Astrocyte of the cerebellum (primary cell): Measurements from ENCODE around the gene NEDD1.

Experiments used
- DNase-seq: peaks from one replicate; pipeline ENCODE4 v3.0.0-alpha.2; 2011; ENCODE audit warnings: low read depth
- H3K4me3 ChIP-seq: 2 replicates; pipeline ENCODE4 v1.5.1; 2011; ENCODE audit warnings: mild to moderate bottlenecking, low read depth, low read length, moderate library complexity
- in situ Hi-C: cut with HindIII; loops from 2 replicates; pipeline ENCODE4 v1.10.0; 2017; ENCODE audit warnings: low sequenced_read_pairs
- TF ChIP-seq, protein P1 (sequence below): IDR thresholded peaks from 2 replicates; pipeline ENCODE4 v1.5.1; 2012; ENCODE audit warnings: low read length, low read depth, moderate library complexity, mild to moderate bottlenecking; ENCODE audit errors: missing control alignments

Gene NEDD1

DNA sequence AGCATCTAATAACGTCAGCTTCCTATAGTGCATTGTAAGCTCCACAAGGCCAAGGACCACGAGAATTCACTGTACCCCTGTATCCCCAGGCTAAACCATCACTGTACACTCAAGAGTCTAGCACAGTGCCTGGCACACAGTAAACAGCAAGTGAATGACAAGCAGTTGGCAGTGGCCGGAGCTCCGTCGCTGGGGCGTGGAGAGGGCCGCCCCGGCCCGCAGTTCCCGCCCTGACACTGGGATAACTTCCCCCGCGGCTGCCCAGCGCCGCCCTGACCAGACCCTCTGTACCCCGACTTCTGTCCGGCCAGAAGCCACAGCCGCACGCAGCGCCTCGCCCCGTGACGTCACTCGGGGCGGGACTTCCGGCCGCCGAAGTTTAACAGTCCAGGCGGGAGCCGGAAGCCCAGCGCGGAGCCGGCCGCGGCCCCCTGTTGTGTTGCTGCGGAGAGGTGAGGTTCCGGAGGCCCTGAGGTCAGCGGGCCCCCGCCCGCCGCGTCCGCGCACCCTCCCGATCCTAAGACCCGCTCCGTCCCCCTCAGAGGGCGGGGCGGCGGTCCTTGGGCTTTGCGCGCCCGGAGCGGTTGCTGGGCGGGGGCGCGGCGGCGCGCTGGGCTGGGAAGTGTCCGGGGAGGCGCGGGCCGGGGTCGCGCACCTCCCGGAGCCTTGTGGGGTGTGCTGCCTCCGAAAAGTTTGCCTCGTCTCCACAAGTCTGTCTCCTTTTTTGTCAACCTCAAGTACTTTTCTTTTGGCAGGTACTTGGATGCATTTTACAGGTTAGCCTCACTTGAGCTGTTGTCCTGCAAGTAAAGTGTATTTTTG is at the start of gene NEDD1:
NEDD1 (plus strand) TSS at position 409 of the 822 bp plus-strand sequence. CDS start 2,503 bp downstream, outside the sequence.
- DNase-seq = no peak
- TF ChIP-seq, protein P1, sequence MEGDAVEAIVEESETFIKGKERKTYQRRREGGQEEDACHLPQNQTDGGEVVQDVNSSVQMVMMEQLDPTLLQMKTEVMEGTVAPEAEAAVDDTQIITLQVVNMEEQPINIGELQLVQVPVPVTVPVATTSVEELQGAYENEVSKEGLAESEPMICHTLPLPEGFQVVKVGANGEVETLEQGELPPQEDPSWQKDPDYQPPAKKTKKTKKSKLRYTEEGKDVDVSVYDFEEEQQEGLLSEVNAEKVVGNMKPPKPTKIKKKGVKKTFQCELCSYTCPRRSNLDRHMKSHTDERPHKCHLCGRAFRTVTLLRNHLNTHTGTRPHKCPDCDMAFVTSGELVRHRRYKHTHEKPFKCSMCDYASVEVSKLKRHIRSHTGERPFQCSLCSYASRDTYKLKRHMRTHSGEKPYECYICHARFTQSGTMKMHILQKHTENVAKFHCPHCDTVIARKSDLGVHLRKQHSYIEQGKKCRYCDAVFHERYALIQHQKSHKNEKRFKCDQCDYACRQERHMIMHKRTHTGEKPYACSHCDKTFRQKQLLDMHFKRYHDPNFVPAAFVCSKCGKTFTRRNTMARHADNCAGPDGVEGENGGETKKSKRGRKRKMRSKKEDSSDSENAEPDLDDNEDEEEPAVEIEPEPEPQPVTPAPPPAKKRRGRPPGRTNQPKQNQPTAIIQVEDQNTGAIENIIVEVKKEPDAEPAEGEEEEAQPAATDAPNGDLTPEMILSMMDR = no peak
- in situ Hi-C loops = no loop called here
- H3K4me3 ChIP-seq = peak within 1 kb of the TSS; percentile 81

DNA sequence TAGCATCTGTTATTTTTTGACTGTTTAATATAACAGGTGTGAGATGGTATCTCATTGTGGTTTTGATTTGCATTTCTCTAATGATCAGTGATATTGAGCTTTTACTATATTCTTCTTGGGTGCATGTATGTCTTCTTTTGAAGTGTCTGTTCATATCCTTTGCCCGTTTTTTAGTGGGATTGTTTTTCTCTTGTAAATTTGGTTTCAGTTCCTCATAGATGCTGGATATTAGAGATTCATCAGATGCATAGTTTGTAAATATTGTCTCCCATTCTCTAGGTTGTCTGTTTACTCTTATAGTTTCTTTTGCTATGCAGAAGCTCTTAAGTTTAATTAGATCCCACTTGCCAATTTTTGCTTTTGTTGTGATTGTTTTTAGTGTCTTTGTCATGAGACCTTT is 48.9 kb upstream of the NEDD1 start:
- in situ Hi-C loops = no loop called here
- no peak overlapping the region for H3K4me3 ChIP-seq
- TF ChIP-seq, protein P1 = no peak
- no peak for DNase-seq

GRCh38 chr12:96861656-96862055 is 45.4 kb upstream of the NEDD1 start:
- H3K4me3 ChIP-seq = no peak overlapping the region
- DNase-seq = peak; percentile 26
- in situ Hi-C loops = no loop called here
- TF ChIP-seq, protein P1 = no peak

DNA sequence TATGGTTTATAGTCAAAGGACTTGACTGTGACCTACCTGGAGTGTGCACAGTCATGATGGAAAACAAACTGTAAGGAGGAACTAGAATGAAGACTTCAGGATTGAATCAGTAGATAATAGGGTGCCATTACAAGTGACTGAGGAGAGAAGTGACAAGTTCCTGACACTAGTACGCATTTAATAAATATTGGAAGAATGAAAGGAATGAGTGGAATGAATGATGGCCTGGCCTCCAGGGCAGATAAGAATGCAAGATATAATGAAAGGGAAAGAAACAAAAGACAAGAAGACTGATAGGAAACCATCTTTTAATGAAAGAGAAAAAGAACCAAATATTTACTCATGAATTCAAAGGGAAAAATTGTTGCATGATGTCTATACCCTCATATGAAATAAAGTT is 44.7 kb upstream of the NEDD1 start:
- in situ Hi-C loops = no loop called here
- TF ChIP-seq, protein P1 = no peak
- H3K4me3 ChIP-seq = no peak overlapping the region
- no peak for DNase-seq

- DNase-seq = no peak
- H3K4me3 ChIP-seq = no peak overlapping the region
- in situ Hi-C loops = no loop called here
- TF ChIP-seq, protein P1 = no peak
Observed at GRCh38 chr12:96864335-96864734, 42.7 kb upstream of the NEDD1 start.

DNA sequence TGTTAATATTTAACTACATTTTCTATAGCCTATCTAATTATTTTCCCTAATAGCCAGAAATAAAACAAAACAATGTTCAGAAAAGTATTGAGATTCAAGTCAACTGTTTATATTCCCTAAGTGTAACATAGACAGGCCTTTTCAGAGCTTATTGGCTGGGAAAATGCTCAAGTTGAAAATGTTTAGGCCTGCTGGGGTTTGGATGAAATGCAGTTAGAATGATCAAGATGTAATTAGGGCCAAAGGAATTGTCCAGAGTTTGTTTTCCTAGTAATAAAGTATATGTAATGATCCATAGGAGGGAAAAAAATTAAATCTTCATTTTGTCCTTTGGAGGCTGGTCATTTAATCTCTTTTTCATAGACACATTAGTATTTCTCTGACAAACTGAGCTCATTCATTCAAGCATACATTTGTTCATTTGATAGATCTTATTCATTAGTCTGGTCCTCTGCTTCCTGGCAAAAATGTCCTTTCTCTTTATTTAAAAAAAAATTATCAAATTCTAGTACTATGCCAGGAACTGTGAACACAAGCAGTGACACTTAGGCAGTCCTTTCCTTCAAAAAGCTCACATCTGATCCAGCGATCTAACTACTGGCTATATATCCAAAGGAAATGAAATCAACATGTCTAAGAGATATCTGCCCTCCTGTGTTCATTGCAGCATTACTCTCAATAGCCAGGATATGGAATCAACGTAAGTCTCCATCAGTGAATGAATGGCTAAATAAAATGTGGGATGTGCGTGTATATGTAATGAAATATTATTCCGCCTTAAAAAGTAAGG is 40.1 kb upstream of the NEDD1 start:
- in situ Hi-C loops = no loop called here

More for the DNA sequence above, 40.1 kb upstream of the NEDD1 start:
- no peak overlapping the region for H3K4me3 ChIP-seq
- no peak for DNase-seq
- TF ChIP-seq, protein P1 = no peak
